GM19043 (cell line): ENCODE measurements around the gene RRP9.
"Not testable (repeated sequence)": the region's sequence is repeated elsewhere in the genome, so short reads cannot be mapped to it uniquely, and the experiment has no call there.

Experiments used
- ATAC-seq: cut with Tn5 transposase; IDR thresholded peaks from one replicate; pipeline ENCODE4 v1.9.1; 2021; ENCODE audit warnings: low read depth; ENCODE audit not compliant: unreplicated experiment

The RRP9 gene

DNA sequence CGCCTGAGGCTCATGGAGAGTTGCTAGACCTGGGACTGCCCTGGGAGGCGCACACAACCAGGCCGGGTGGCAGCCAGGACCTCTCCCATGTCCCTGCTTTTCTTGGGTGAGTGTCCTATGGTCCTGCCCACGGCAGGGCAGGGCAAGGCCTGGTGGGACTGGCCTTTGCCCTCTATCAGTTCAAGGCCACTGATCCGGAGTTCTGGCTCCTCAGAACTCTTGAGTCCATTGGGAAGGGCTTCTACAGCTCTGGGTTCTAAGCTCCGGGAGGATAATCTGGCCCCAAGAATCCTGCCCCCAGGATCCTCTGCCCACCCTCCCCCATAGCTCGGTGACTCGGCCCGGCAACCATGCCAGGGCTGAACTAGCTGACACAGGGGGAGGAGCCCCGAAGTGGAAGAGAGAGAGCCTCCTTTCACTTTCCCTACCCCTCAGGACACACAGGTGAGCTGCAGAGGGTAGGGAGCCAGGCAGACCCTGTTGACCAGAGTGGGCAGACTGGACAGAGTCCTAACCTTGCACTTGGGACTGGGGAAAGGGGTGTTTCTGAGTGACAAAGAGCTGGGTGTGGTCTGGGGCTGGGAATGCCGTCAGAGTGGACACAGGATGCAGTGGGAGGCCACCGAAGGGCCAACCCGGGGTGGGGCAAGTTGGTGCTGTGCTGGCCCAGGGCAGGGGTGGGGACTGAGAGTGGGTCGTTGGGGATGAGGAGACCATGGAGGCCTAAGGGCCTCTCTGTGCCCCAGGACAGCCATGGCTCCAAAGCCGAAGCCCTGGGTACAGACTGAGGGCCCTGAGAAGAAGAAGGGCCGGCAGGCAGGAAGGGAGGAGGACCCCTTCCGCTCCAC, 1.1 kb upstream of the RRP9 start:
- peak; percentile 26 for ATAC-seq

DNA sequence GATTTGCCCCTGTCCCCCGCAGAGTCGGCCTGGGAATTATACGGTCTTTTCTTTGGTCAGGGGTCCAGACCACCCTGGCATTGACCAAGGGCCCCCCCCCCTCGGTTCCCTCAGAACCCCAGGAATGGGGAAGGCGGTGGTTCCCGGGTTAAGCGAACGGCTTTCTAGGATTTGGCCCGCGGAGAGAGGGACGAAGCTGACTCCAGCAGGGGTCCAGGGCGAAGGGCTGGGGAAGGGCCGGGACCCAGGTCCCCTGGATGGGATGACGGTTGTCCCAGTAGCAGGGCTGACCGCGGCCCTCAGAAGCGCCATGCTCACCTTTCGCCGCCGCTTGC, 274 bp downstream of the RRP9 start:
- no peak for ATAC-seq

DNA sequence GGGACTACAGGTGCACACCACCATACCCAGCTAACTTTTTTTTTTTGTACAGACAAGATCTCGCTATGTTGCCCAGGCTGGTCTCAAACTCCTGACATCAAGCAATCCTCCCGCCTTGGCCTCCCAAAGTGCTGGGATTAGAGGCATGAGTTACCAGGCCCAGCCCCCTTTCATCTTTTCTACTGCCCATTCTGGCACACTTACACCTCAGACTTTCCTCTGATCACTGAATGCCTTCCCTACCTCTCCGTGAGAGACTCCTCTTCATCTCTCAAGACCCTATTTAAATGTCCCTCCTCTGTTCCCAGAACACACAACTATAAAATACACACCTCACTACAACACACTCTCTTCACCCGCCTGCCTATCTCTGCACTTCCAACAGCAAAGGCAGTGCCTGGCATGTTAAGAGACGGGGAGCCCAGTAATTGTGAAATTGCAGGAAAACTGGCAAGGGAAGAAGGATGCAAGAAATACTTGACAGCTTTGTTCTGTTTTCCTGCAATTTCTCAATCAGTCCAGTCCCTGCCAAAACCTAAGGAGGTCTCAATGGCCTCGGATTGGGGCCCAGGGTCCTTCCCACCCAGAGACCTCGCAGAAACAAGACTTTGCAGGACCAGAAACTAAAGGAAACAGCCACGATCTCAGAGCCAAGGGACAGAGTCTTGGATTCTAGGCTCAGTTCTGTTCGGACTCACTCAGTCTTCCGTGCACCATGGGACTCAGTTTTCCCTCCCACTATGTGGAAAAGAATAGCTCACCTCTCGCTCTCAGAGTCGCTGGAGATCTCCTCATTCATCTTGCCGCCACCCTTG, 849 bp downstream of the RRP9 start:
- ATAC-seq: no peak

DNA sequence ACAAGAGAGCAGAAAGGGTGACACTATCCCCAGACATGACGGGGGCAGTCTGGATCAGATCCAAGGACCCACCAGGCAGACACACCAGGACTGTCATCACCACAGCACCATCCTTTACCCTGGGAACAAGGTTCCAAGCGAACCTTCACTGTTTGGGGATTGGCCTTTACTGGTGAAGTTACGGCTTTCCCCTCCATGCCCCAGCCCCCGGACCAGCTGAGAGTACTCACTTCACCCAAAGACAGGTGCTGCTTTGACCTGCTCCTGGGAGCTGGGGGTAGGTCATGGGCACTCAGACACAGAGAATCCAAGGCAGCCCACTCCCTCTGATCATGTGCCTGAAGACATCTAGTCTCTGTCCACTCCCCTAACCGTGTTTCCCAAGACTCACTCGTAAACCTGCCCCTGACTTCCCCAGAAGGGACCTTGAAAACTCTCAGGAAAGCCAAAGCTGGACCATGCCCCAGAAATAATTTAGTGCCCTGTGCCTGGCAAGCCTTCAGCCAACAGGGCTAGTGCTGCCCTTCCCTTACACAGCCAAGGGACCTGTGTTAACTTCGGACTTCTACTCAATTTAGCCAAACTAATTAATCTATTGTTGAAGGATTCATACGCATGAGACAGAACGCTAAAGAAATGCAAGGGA, 2.8 kb downstream of the RRP9 start:
- no peak for ATAC-seq

DNA sequence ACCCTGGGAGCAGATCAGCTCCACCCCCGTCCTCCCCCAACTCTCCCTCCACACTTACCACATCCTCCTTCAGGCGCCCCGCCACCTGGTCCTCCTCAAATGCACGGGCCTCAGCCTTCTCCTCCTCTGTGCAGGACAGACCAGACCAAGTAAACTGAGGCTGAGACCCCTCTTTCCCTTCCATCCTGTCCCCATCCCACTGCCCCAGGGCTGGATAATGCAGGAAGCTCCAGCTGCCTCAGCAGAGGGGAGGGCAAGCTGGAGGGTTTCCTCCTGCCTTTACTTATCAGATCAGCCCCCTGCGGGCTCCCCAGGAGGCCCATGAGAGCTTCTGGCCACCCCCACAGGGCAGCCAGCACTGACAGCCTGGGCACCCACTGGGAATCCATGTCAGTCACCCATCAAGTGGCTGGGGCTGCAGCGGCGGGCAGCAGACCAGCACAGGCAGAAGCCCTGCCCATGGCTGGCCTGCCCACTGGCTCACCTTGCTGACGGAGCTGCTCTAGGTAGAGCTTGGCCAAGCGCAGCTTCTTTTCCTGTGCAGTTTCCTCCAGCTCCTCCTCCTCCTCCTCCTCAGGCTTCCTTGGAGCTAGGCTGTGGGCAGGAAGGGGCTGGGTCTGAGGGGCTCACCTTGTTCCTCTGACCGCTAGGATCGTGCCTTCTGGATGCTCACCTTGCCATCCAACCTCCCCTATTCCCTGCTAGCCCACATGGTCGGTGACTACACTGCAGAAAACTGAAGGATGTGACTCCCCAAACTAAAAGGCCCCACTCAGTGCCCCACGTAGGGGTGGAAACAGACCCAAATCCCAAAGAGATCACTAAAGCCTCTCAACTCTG, 3.9 kb downstream of the RRP9 start:
- no peak for ATAC-seq

DNA sequence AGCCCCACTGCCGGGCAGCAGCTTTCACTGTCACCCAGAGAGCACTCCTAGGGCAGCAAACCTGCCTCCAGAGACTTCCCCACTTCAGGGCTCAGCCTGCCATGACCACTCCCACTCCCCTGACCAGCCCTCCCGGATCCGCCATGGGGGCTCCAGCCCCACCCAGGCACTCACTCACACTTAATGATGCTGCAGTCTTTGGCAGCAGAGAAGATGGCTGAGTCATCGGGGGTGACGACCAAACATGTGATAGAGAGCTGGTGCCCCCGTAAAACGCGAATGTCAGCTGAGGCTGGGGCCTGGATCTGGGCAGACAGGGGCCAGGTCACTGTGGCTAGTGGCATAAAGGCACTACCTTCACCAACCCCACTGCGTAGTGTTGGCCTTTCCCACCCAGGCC, 4.7 kb downstream of the RRP9 start:
- ATAC-seq: no peak

DNA sequence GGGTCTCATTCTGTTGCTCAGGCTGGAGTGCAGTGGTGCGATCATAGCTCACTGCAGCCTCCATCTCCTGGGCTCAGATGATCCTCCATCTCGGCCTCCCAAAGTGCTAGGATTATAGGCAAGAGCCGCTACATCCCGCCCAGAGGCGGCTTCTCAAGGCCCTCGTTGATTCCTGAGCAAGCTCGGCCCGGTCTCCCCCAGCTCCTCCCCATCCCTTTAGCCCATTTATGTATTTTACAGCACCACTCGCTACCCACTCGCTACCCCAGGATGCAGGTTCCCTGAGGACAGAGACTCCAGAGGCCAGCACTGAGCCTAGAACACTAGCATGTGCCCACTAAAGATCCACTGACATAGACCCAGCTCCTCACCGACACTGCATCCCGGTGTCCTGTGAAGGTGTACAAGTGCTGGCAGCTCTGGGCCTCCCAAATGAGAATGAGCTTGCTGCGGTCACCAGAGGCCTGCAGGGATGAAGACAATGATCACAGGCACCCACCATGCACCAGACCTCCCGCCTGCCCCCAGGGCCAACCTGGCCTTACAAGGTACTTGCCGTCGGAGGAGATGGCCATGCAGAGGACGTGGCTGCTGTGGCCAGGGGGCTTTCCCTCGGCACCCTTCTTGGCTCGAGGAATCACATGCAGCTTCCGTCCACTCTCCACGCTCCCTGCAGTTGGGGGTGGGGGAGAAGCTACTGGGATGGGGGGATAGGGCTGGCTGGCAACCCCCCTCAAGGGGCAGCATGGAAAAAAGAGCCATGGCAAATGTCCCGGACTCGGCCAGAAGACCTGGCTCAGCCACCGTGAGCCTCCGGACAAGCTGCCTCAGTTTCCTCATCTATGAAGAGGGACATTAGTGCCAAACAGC, 5.6 kb downstream of the RRP9 start:
- no peak for ATAC-seq

DNA sequence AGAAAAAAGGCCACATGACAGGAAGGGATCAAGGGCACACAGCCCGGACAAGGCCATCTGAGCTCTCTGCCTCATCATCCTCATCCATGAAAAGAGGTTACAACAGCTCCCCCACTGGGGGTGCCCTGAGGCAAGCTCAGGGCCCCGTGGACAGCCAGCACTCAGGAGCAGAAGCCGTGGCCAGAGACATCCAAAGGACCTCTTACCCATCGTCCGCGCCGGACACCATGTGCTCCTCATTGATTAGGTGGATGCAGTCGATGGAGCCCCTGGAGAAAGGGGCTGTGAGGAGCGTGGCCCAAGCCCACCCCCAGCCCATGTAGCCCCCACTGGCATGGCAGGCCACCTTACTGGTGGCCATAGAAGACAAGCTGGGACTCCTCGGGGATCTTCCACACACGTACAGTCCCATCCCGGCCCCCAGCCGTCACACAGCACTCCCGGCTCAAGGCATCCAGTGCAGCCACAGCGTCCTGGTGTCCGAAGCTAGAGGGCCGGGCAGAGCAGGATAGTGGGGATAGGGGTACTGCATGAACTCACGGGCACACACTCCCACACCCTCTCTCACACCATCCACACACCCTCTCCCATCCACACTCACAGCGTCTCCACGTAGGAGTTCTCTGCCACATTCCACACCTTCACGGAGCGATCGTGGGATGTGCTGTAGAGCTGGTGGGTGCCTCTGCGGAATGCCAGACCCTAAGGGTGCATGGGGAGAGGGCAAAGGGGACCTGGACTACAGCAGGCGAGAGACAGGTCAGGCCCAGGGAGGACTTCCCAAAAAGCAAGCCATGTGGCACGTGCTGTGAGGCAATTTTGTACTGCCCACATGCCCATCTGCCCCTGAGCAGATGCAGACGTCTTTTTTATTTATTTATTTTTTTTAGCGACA, 6.5 kb downstream of the RRP9 start:
- no peak for ATAC-seq

DNA sequence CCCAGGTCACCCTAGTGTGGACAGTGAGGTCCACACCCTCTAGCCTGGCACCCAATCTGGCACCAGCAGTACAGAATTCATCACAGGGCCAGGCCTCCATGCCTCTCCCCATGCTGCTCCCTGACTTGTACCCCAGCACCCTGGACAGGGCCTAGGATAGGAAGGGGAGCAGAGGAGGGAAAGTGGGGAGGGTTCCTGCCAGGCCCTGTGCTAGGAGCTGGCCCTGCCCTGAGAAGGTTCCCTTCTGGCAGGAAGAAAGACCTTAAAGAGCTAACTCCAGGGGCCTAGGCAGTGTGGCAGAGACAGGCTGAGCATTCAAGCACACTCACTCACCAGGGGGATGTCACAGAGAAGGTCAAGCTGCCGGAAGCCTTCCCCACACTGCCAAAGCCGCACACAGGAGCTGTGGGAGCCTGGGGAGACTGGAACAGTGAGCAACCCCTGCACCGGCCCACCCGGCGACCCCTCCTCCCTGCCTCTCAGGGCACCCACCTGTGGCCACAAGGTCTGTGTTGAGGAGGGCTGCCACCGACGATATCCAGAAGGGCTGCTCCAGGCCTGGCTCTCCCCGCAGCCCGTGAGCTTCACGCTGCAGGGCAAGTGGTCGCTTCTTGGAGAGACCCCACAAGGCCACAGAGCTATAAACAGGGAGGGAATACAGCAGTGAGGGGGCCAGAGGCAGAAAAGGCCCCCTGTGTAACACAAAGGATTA, 7.4 kb downstream of the RRP9 start:
- ATAC-seq: no peak

DNA sequence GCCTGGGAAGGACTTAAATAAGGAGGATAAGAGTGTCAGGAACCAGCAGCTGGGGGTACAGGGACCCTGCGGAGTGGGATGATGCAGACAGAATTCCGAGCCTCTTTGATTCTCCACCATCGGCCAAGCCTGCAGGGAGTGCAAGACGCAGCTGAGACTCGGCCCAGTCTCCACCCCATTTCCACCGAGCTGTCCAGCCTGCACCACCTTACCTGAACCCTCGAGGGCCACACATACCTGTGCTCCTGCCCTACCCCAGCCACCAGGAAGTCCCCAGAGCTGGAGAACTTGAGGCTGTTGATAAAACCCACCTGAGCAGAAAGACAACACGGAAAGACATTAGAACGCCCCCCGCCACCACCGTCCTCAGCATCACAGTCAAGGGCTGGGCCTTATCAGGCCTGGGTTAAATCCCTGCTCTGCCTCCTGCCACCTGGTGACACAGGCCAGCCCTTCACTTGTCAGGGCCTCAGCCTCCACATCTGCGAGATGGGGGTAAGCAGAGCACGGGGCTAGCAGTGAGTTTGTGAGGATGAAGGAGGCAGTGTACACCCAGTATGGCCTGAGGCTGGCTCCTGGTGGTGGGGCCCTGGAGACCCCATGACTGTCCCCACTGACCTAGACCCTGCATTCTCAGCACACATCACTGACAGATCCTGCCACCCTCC, 8.1 kb downstream of the RRP9 start:
- no peak for ATAC-seq

DNA sequence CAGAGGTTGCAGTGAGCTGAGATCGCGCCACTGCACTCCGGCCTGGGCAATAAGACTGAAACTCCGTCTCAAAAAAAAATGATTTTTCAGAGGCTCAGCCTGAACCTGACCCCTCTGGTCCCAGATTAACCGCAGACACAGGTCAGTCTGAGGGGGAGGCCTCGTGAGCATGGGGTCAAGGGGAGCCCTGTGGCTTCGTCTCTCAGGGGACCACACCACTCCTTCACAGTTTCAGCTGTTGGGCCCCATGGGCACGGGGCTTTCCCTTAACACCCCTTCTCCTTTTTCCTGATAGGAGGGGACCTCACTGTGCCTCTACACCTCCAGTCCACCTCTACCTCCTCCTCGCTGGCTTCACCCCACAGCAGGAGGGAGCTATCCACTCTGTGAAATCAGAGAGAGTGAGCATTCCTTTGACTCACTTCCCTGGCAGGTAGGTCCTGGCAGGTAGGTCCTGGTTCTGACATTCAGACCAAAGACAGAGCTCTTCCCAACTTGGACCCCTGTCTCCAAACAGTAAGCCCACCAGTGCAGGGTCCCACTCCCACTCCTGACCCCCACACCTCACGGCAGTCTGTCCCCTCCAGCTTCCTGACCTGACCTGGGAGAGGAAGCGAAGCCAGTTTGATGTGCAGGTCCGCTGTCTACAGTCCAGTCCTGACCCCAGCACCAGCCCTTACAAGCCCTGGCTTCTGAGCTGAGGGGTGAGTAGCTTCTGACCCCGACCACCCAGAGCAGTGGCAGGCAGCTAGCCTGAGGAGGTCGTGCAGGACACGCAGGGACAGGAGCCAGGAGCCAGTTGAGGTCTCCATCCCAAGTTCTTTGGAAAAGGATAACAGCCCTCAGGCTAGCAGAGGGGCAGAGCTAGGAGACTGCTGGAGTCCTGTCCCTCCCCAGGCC, 9.0 kb downstream of the RRP9 start:
- no peak for ATAC-seq

DNA sequence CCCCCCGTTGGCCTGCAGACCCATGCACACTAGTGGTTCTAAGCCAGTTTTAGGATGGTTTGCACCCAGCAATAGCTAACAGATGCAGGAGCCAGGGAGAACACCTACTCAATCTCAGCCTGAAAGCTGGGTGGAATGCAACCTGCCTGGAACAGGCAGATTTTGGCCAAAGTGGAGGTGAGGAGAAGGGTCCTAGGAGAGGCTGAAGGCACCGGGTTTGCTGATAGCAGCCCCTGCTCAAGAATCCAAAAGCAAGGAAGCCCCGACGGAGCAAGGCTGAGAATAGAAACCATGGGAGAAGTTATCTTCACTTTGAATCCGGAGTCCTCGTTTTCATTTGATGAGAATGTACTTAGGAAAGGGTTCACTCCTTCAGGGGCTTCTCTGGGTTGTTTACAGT, 9.9 kb downstream of the RRP9 start:
- no peak for ATAC-seq

DNA sequence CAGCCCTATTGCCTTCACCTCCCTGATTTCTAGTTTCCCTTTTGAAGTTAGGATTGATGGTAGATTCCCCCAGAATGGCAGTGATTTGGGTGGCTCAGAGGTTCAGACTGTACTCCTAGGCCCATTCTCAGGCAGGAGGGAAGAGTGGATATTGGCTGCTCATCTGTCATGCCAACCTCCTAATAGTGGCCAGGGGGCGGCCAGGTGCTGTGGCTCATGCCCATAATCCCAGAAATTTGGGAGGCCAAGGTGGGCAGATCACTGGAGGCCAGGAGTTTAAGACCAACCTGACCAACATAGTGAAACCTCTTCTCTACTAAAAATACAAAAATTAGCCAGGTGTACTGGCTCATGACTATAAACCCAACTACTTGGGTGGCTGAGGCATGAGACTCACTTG, 11.3 kb downstream of the RRP9 start:
- no peak for ATAC-seq

DNA sequence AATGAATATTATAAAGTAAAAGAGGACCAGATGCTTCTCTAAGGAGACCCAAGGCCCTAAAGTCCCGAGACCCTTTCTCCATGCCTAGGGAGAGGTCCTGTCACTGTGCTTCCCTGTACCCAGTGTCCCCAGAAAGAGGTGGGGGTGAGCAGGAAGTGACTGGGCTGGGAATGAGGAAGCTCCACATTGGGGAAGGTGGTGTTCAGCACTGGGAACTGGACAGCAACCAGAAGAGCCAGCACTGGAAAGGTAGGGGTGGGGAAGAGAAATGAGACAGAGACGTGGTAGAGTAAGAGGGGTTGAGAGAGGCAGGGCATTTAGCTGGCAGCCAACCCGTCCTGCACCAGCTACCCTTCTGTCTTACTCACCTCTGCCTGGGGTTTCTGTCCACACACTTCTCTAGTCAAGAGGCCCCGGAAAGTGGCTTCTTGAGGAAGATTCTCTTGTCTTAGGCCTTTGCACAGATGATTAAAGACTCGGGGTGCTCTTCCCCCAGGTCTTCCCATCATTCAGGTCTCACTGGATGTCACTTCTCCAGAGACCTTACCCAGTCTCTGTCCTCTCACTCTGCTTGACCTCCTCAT, 12.2 kb downstream of the RRP9 start:
- ATAC-seq: no peak

DNA sequence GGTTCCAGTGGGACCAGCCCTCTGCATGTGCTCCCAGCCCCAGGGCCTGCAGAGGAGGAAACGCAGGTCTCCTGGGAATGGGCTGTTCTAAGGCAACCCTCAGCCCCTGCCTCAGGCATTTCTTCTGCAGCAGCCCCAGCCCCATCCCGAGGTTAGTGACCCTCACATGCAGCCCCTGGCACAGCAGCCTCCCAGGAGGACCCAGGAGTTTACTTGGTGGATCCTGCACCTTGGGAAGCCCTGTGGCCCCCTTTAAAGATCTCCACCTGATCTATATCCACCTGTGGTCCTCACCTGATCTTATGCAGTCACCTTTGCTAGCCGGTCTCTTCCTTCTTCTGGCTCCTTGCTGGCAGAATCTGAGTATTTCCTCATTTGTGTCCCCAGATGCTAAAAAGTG, 12.7 kb downstream of the RRP9 start:
- ATAC-seq: not testable (repeated sequence)

DNA sequence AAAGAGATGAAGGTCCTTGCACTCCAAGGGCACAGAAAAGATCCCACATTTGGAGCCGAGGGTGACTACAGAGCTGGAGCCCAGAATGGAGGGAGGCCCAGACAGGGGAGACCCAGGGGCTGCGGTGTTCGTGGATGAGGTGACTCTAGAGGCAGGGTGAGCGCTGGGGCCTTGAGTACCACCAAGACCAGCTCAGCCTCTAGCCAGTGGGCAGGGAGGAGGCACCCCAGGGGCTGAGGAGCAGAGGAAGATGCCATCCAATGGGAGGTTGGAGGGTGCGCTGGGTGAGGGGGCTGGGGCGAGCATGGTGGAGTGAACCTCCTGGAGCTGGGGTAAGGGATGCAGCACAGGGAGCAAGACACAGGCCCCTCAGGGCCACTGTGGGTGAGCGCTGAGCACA, 13.3 kb downstream of the RRP9 start:
- ATAC-seq: no peak
